ENCODE measurements around the gene TMEFF1.

- TF ChIP-seq POLR2A (IDR thresholded peaks at IDR 0.05) (no peak), CTCF (IDR thresholded peaks at IDR 0.05) (no peak), POLR2AphosphoS5 (IDR thresholded peaks at IDR 0.05) (no peak)
Observed at GRCh38 chr9:100600521-100601079, 127.7 kb downstream of the TMEFF1 start.
